ENCODE results near the gene MARK3.
A peak's percentile ranks its signal among the peaks of the same experiment; 100 is the strongest.

The MARK3 gene

DNA sequence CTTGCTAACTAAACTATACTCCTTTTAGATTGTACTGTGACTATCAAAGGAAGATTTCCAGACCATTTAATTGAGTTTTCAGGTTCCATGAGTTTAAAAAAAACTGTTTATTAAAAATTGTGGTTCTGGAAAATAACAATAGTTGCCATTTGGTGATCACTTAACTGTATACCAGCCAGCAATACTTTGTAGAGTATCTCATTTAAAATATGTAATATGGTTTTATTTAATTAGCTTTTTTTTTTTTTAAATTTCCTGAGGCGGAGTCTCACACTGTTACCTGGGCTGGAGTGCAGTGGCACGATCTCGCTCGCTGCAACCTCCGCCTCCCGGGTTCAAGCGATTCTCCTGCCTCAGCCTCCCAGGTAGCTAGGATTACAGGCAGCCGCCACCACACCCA, 7.4 kb downstream of the MARK3 start:
- H4K8ac ChIP-seq (ENCODE audit: low read depth, low read length) = no peak overlapping the region
- peaks cover 0 to 2% of the 10 kb centered on the region in 2 experiments for H3K4me1 ChIP-seq (ENCODE audit: control insufficient read depth in 1 of 2, insufficient read depth in 2 of 2, low read length in 2 of 2)
- H2BK120ac ChIP-seq (ENCODE audit: insufficient read depth, low read length, poor library complexity) = no peak overlapping the region
- H2BK5ac ChIP-seq (ENCODE audit: low read depth, low read length, poor library complexity) = no peak overlapping the region
- no peak overlapping the region for H3K14ac ChIP-seq (ENCODE audit: low read length)
- no peaks in the 10 kb centered on the region for H3K36me3 ChIP-seq (ENCODE audit: control insufficient read depth in 1 of 2, insufficient read depth in 2 of 2, low read length in 2 of 2)
- no peaks in the 10 kb centered on the region for H3K79me1 ChIP-seq (ENCODE audit: low read length)
- no peak overlapping the region for H2AFZ ChIP-seq (ENCODE audit: insufficient read depth, low read length, poor library complexity)
- H3K9ac ChIP-seq (ENCODE audit: low read length) = no peak overlapping the region
- no peaks in the 10 kb centered on the region for H3K27me3 ChIP-seq (ENCODE audit: insufficient read depth, low read length)
- no peak overlapping the region for H4K91ac ChIP-seq (ENCODE audit: low read depth, low read length)
- H2AK5ac ChIP-seq (ENCODE audit: low read length) = no peak overlapping the region
- no peak overlapping the region for H3K18ac ChIP-seq (ENCODE audit: low read length)
- WGBS (ENCODE audit: extremely low coverage, insufficient coverage, insufficient read length) = no CpG with 5 or more reads among the region's 8 CpGs
- no peak overlapping the region for H3K4me2 ChIP-seq (ENCODE audit: low read length)
- no peak overlapping the region for H3K4me3 ChIP-seq (ENCODE audit: low read depth, low read length)
- H3K23ac ChIP-seq (ENCODE audit: low read length) = no peak overlapping the region
- peak overlapping the region; percentile 47 for H3K4ac ChIP-seq (ENCODE audit: low read depth, low read length)
- no peaks in the 10 kb centered on the region for H3K9me3 ChIP-seq (ENCODE audit: insufficient read depth, low read depth, low read length)
- peaks cover 14% of the 10 kb centered on the region for H3K79me2 ChIP-seq (ENCODE audit: control insufficient read depth, insufficient read depth, low read length, poor library complexity)
- no peak overlapping the region for H3K27ac ChIP-seq (ENCODE audit: low read depth, low read length)
- H4K12ac ChIP-seq (ENCODE audit: low read depth, low read length) = no peak overlapping the region
- H2BK12ac ChIP-seq (ENCODE audit: low read length) = no peak overlapping the region
- DNase-seq = no peak

GRCh38 chr14:103393070-103393469, 7.9 kb downstream of the MARK3 start:
- peaks cover 14% of the 10 kb centered on the region for H3K79me2 ChIP-seq (ENCODE audit: control insufficient read depth, insufficient read depth, low read length, poor library complexity)

GRCh38 chr14:103393676-103394626, 8.7 kb downstream of the MARK3 start:
- Histone ChIP-seq H3K36me3 (ENCODE audit: control insufficient read depth in 1 of 2, insufficient read depth in 2 of 2, low read length in 2 of 2) (no peaks in the 10 kb centered on the region), H2BK12ac (ENCODE audit: low read length) (no peak overlapping the region), H3K14ac (ENCODE audit: low read length) (no peak overlapping the region), H3K9ac (ENCODE audit: low read length) (no peak overlapping the region), H3K4me1 (ENCODE audit: control insufficient read depth in 1 of 2, insufficient read depth in 2 of 2, low read length in 2 of 2) (peaks cover 0 to 2% of the 10 kb centered on the region in 2 experiments), H3K79me1 (ENCODE audit: low read length) (no peaks in the 10 kb centered on the region), H4K91ac (ENCODE audit: low read depth, low read length) (no peak overlapping the region), H3K27ac (ENCODE audit: low read depth, low read length) (no peak overlapping the region), H2BK120ac (ENCODE audit: insufficient read depth, low read length, poor library complexity) (no peak overlapping the region), H3K4me3 (ENCODE audit: low read depth, low read length) (no peak overlapping the region), H4K12ac (ENCODE audit: low read depth, low read length) (no peak overlapping the region), H3K23ac (ENCODE audit: low read length) (no peak overlapping the region), H3K4ac (ENCODE audit: low read depth, low read length) (peak overlapping the region; percentile 100), H3K27me3 (ENCODE audit: insufficient read depth, low read length) (no peaks in the 10 kb centered on the region), H4K8ac (ENCODE audit: low read depth, low read length) (no peak overlapping the region), H2AFZ (ENCODE audit: insufficient read depth, low read length, poor library complexity) (peak overlapping the region; percentile 68), H3K9me3 (ENCODE audit: insufficient read depth, low read depth, low read length) (no peaks in the 10 kb centered on the region), H3K4me2 (ENCODE audit: low read length) (no peak overlapping the region), H3K18ac (ENCODE audit: low read length) (no peak overlapping the region), H2AK5ac (ENCODE audit: low read length) (peak overlapping the region; percentile 25), H2BK5ac (ENCODE audit: low read depth, low read length, poor library complexity) (peak overlapping the region; percentile 37), H3K79me2 (ENCODE audit: control insufficient read depth, insufficient read depth, low read length, poor library complexity) (peaks cover 14% of the 10 kb centered on the region)
- WGBS (ENCODE audit: extremely low coverage, insufficient coverage, insufficient read length) = no CpG with 5 or more reads among the region's 9 CpGs
- peak in 1 of 2 donors; percentile 62 for DNase-seq

More at GRCh38 chr14:103393070-103393469, 7.9 kb downstream of the MARK3 start:
- Histone ChIP-seq H2BK120ac (ENCODE audit: insufficient read depth, low read length, poor library complexity) (no peak overlapping the region), H3K27ac (ENCODE audit: low read depth, low read length) (no peak overlapping the region), H3K4me1 (ENCODE audit: control insufficient read depth in 1 of 2, insufficient read depth in 2 of 2, low read length in 2 of 2) (peaks cover 0 to 2% of the 10 kb centered on the region in 2 experiments), H3K9ac (ENCODE audit: low read length) (no peak overlapping the region), H2AFZ (ENCODE audit: insufficient read depth, low read length, poor library complexity) (no peak overlapping the region), H4K12ac (ENCODE audit: low read depth, low read length) (no peak overlapping the region), H3K4me2 (ENCODE audit: low read length) (no peak overlapping the region), H3K4ac (ENCODE audit: low read depth, low read length) (peak overlapping the region; percentile 95), H3K14ac (ENCODE audit: low read length) (no peak overlapping the region), H3K79me1 (ENCODE audit: low read length) (no peaks in the 10 kb centered on the region), H3K27me3 (ENCODE audit: insufficient read depth, low read length) (no peaks in the 10 kb centered on the region), H4K91ac (ENCODE audit: low read depth, low read length) (no peak overlapping the region), H3K18ac (ENCODE audit: low read length) (no peak overlapping the region), H3K36me3 (ENCODE audit: control insufficient read depth in 1 of 2, insufficient read depth in 2 of 2, low read length in 2 of 2) (no peaks in the 10 kb centered on the region), H3K4me3 (ENCODE audit: low read depth, low read length) (no peak overlapping the region), H2AK5ac (ENCODE audit: low read length) (no peak overlapping the region), H3K9me3 (ENCODE audit: insufficient read depth, low read depth, low read length) (no peaks in the 10 kb centered on the region), H3K23ac (ENCODE audit: low read length) (no peak overlapping the region), H2BK12ac (ENCODE audit: low read length) (no peak overlapping the region), H4K8ac (ENCODE audit: low read depth, low read length) (no peak overlapping the region), H2BK5ac (ENCODE audit: low read depth, low read length, poor library complexity) (no peak overlapping the region)
- no peak for DNase-seq
- no CpG with 5 or more reads among the region's 6 CpGs for WGBS (ENCODE audit: extremely low coverage, insufficient coverage, insufficient read length)

DNA sequence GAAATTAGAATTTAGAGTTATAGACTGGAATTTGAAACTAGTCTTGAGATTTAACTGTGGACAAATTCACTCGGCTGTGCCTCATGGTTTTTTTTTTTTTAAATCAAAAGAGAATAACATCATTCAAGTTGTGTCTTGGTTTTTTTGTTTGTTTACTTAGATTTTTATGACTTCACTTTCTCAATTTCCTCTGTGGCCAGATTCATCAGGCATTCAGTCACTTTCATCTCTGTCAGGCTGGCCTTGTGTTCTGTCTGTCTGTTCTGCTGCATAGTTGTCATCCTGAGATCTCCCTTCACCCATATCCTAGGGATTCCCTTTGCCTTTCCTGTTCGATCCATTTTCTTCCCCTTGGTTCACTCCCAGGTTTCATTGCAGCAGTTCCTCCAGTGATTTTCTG, 10.0 kb downstream of the MARK3 start:
- Histone ChIP-seq H2BK12ac (ENCODE audit: low read length) (no peak overlapping the region), H4K8ac (ENCODE audit: low read depth, low read length) (no peak overlapping the region), H3K27me3 (ENCODE audit: insufficient read depth, low read length) (no peaks in the 10 kb centered on the region), H2AK5ac (ENCODE audit: low read length) (no peak overlapping the region), H3K9ac (ENCODE audit: low read length) (no peak overlapping the region), H3K18ac (ENCODE audit: low read length) (no peak overlapping the region), H3K4me2 (ENCODE audit: low read length) (no peak overlapping the region), H3K9me3 (ENCODE audit: insufficient read depth, low read depth, low read length) (no peaks in the 10 kb centered on the region), H3K27ac (ENCODE audit: low read depth, low read length) (no peak overlapping the region), H2AFZ (ENCODE audit: insufficient read depth, low read length, poor library complexity) (no peak overlapping the region), H3K4me1 (ENCODE audit: control insufficient read depth in 1 of 2, insufficient read depth in 2 of 2, low read length in 2 of 2) (peaks cover 0 to 2% of the 10 kb centered on the region in 2 experiments), H4K12ac (ENCODE audit: low read depth, low read length) (no peak overlapping the region), H3K23ac (ENCODE audit: low read length) (no peak overlapping the region), H3K4me3 (ENCODE audit: low read depth, low read length) (no peak overlapping the region), H3K79me2 (ENCODE audit: control insufficient read depth, insufficient read depth, low read length, poor library complexity) (peaks cover 14% of the 10 kb centered on the region), H3K14ac (ENCODE audit: low read length) (no peak overlapping the region), H4K91ac (ENCODE audit: low read depth, low read length) (no peak overlapping the region), H3K4ac (ENCODE audit: low read depth, low read length) (peak overlapping the region; percentile 39), H3K79me1 (ENCODE audit: low read length) (no peaks in the 10 kb centered on the region), H3K36me3 (ENCODE audit: control insufficient read depth in 1 of 2, insufficient read depth in 2 of 2, low read length in 2 of 2) (no peaks in the 10 kb centered on the region), H2BK5ac (ENCODE audit: low read depth, low read length, poor library complexity) (no peak overlapping the region), H2BK120ac (ENCODE audit: insufficient read depth, low read length, poor library complexity) (no peak overlapping the region)
- no peak for DNase-seq
- no CpG with 5 or more reads among the region's 2 CpGs for WGBS (ENCODE audit: extremely low coverage, insufficient coverage, insufficient read length)
